ENCODE results near the gene CELF2. TPM values are rescaled to one million over a fixed set of nuclear protein-coding genes. Genes with fewer than 3 reads are reported as not detected.
A peak's percentile ranks its signal among the peaks of the same experiment; 100 is the strongest.

Gene CELF2
- total and polyA plus RNA-seq, 10 donors = 13.5 to 180 (median 105) TPM

DNA sequence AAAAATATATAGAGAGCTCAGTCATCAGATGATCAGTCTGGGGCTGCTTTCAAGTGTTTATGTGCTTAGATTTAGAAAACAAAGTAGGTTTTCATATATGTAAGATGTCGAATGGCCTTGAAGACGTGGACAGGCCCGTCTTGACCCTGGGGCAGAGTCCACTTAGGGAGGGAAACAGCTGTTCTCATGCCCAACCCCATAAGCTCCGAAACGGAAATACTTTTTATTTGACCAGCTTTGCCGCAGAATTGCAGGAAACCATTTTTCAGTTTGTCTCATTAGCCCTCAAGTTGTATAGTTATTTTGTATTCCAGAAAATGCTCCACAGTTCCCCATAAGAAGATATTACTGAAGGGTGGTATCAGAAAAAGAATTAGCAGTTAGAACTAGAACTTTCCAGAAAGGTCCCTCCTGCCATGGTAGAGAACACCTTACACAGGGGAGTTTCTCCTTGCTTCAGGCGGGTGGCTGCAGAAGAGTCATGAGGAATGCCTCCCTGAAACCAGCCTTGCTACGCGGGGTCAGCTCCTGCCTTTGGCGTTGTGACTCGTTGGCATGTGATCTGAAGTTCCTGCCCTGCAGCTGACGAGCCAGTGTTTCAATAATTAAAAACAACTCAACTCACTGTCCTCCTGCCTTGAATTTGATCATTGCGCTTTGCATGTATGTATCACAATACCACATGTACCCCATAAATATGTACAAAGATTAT is 192.7 kb downstream of the CELF2 start:
- H3K4me1 ChIP-seq = peaks cover 38 to 100% (median 96%) of the 10 kb centered on the region in 6 donors

DNA sequence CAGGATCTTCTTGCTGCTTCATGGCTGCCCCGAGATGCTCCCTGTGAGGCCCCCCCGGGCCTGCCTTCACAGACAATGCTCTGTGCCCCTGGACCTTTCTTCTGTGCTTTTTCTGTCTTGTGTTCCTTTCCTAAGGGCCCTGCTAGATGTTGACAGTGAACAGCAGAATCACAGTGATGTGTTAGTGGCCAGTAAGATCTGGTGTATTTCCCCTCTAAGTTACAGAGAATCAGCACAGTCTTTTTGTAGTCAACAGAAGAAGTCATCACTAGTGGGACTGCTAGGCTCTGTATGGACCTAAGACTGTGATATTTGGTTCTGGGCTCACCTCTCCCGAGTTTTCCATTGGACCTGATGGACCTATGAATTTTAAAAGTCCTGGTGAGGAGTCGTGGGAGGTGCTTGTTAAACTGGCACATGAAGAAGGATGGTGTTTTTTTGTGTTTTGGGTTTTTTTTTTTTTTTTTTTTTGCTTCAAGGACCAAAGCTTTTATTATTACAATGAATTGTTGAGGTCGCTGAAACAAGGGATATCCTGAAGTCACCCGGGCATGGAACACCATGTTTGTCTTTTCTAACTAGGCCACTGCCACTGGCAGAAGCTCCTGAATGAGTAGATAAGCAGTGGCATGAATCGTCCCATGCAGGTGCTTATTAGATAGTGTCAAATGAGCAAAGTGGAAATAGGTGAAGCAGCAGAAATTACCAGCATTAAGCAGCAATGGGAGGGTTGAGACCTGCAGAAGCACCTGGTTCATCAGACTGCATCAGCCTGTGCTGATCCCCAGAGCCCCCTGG is 194.8 kb downstream of the CELF2 start:
- H3K36me3 ChIP-seq = peaks cover 0 to 68% (median 10%) of the 10 kb centered on the region in 6 donors
- H3K27me3 ChIP-seq (replicated peaks in 1 of 7) = no peaks in the 10 kb centered on the region
- DNase-seq = no peak
- no peak overlapping the region for H3K4me3 ChIP-seq
- intact Hi-C loops (cut with DNase I; ENCODE audit: low total_unique reads) = no loop called here
- H3K27ac ChIP-seq = peak overlapping the region in 4 of 8 donors; percentile 6 to 43 (median 18)
- peaks cover 32 to 100% (median 91%) of the 10 kb centered on the region in 6 donors for H3K4me1 ChIP-seq
- TF ChIP-seq, protein P1, sequence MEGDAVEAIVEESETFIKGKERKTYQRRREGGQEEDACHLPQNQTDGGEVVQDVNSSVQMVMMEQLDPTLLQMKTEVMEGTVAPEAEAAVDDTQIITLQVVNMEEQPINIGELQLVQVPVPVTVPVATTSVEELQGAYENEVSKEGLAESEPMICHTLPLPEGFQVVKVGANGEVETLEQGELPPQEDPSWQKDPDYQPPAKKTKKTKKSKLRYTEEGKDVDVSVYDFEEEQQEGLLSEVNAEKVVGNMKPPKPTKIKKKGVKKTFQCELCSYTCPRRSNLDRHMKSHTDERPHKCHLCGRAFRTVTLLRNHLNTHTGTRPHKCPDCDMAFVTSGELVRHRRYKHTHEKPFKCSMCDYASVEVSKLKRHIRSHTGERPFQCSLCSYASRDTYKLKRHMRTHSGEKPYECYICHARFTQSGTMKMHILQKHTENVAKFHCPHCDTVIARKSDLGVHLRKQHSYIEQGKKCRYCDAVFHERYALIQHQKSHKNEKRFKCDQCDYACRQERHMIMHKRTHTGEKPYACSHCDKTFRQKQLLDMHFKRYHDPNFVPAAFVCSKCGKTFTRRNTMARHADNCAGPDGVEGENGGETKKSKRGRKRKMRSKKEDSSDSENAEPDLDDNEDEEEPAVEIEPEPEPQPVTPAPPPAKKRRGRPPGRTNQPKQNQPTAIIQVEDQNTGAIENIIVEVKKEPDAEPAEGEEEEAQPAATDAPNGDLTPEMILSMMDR (IDR thresholded peaks at IDR 0.05 in 8 of 11, conservative IDR thresholded peaks at IDR 0.05 in 3 of 11) = no peak
- TF ChIP-seq POLR2AphosphoS5 (IDR thresholded peaks at IDR 0.05) (no peak), POLR2A (IDR thresholded peaks at IDR 0.05) (no peak)
- 53 to 63% (median 56%) methylated on average over 7 of the region's 7 CpGs for WGBS, 5 donors
- no peaks in the 10 kb centered on the region for H3K9me3 ChIP-seq

More for the DNA sequence above, 192.7 kb downstream of the CELF2 start:
- H3K9me3 ChIP-seq = no peaks in the 10 kb centered on the region
- H3K27ac ChIP-seq = peak overlapping the region in 7 of 8 donors; percentile 8 to 64 (median 53)
- intact Hi-C loops (cut with DNase I; ENCODE audit: low total_unique reads) = no loop called here
- H3K27me3 ChIP-seq (replicated peaks in 1 of 7) = no peaks in the 10 kb centered on the region
- peaks cover 0 to 68% (median 11%) of the 10 kb centered on the region in 6 donors for H3K36me3 ChIP-seq
- TF ChIP-seq POLR2AphosphoS5 (IDR thresholded peaks at IDR 0.05) = no peak
- TF ChIP-seq, protein P1 (IDR thresholded peaks at IDR 0.05 in 8 of 11, conservative IDR thresholded peaks at IDR 0.05 in 3 of 11) = no peak
- TF ChIP-seq POLR2A (IDR thresholded peaks at IDR 0.05) = no peak
- WGBS, 5 donors = 21 to 34% (median 30%) methylated on average over 13 of the region's 13 CpGs
- H3K4me3 ChIP-seq = peak overlapping the region in 1 of 8 donors; percentile 8
- DNase-seq = no peak

DNA sequence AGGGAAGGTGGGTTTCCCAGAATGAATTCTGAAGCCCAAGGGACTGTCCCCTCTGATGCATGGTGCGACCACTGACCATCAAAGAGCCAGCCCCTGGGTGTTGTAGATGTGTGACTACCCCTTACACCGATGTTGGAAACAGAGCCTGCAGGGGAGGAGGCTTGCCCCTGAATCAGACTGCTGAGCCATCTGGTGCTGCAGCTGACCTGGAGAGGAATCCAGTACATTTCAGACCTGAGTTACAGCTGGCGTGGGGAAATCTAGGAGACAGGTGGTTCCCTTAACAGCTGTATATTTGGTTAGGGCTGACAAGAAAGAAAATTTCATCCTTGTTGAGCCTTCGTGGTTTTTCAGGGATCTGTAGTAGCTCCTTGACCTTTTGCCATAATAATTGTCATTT is 195.5 kb downstream of the CELF2 start:
- Histone ChIP-seq H3K9me3 (no peaks in the 10 kb centered on the region), H3K27ac (no peak overlapping the region), H3K4me3 (no peak overlapping the region), H3K36me3 (peaks cover 0 to 71% (median 13%) of the 10 kb centered on the region in 6 donors), H3K27me3 (replicated peaks in 1 of 7) (no peaks in the 10 kb centered on the region), H3K4me1 (peaks cover 31 to 100% (median 91%) of the 10 kb centered on the region in 6 donors)
- intact Hi-C loops (cut with DNase I; ENCODE audit: low total_unique reads) = no loop called here
- no peak for DNase-seq
- 66 to 78% (median 71%) methylated on average over 3 to 4 of the region's 4 CpGs for whole genome bisulfite sequencing, 5 donors
- no peak for TF ChIP-seq POLR2AphosphoS5 (IDR thresholded peaks at IDR 0.05)

DNA sequence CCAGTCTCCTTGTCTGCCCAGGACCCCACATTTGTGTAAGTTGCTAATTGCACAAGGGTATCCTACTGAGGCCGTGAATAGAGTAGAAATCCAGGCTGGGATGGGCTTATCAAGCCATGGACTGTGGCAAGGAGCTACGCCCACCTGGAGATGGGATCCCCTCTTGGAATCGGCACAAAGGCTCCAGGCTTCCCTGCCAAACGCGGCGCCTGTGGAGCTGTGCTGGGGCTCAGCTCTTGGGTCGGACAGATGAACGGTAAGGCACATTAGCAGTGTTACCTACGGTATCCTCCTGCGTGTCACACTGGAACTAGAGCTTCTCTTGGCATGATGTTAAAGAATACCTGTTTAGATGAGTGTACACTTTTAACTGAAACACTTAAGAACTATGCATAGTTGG is 196.7 kb downstream of the CELF2 start:
- Histone ChIP-seq H3K27me3 (replicated peaks in 1 of 7) (no peaks in the 10 kb centered on the region), H3K27ac (no peak overlapping the region), H3K9me3 (no peaks in the 10 kb centered on the region), H3K36me3 (peaks cover 0 to 84% (median 20%) of the 10 kb centered on the region in 6 donors), H3K4me1 (peaks cover 31 to 99% (median 81%) of the 10 kb centered on the region in 6 donors), H3K4me3 (no peak overlapping the region)
- no peak for DNase-seq
- 86 to 96% (median 92%) methylated on average over 9 to 10 of the region's 10 CpGs for WGBS, 5 donors
- intact Hi-C loops (cut with DNase I; ENCODE audit: low total_unique reads) = no loop called here
- no peak for TF ChIP-seq POLR2A (IDR thresholded peaks at IDR 0.05)
- TF ChIP-seq POLR2AphosphoS5 (IDR thresholded peaks at IDR 0.05) = peak in 1 of 3 donors; percentile 67

DNA sequence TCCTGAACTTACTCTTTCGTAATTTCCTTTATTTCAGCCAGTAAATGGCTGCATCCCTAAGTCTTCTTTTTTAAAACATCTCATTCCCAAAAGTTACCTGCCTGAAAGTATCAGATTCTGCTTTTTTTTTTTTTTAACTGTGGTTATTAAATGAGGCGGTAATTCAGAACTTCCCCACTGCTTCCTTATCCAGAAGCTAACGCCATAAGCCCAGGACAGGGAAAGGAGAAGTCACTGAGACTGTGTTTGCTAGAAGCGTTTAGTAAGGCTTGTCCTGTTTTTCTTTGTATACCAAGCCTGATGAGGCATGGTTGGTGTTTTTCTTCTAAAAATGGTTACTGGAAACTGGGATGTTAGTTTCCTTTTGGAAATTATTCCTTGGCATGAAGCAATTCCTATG is 197.8 kb downstream of the CELF2 start:
- Histone ChIP-seq H3K4me1 (peaks cover 23 to 97% (median 70%) of the 10 kb centered on the region in 6 donors), H3K36me3 (peaks cover 0 to 94% (median 25%) of the 10 kb centered on the region in 6 donors), H3K27ac (peak overlapping the region in 1 of 8 donors; percentile 28), H3K27me3 (replicated peaks in 1 of 7) (no peaks in the 10 kb centered on the region), H3K9me3 (no peaks in the 10 kb centered on the region), H3K4me3 (no peak overlapping the region)
- TF ChIP-seq POLR2A (IDR thresholded peaks at IDR 0.05) (no peak), POLR2AphosphoS5 (IDR thresholded peaks at IDR 0.05) (no peak)
- TF ChIP-seq, protein P1 (IDR thresholded peaks at IDR 0.05 in 8 of 11, conservative IDR thresholded peaks at IDR 0.05 in 3 of 11) = no peak
- 56 to 80% (median 71%) methylated on average over 4 of the region's 4 CpGs for WGBS, 5 donors
- DNase-seq = no peak
- intact Hi-C loops (cut with DNase I; ENCODE audit: low total_unique reads) = no loop called here

All from spleen (tissue), 11 donors.